A673 (cell line): Measurements from ENCODE around the gene HTD2.
"Not testable (repeated sequence)": the region's sequence is repeated elsewhere in the genome, so short reads cannot be mapped to it uniquely, and the experiment has no call there.

ENCODE experiments used
- EZH2 ChIP-seq: fragments of 200-600 bp; sonication (generic); IDR thresholded peaks from 2 replicates; pipeline ENCODE4 v1.6.1; 2017; ENCODE audit warnings: borderline replicate concordance, low read depth, mild to moderate bottlenecking, mixed read lengths, antibody characterized with exemption, low read length; ENCODE audit not compliant: poor library complexity, severe bottlenecking
- TF ChIP-seq, protein P1 (sequence below): fragments of 300-800, 200-600 bp; sonication (generic); conservative IDR thresholded peaks from 2 replicates; pipeline ENCODE4 v1.5.1; 2017; ENCODE audit warnings: low read depth, mild to moderate bottlenecking, antibody characterized with exemption, low read length, moderate library complexity, mixed read lengths

DNA sequence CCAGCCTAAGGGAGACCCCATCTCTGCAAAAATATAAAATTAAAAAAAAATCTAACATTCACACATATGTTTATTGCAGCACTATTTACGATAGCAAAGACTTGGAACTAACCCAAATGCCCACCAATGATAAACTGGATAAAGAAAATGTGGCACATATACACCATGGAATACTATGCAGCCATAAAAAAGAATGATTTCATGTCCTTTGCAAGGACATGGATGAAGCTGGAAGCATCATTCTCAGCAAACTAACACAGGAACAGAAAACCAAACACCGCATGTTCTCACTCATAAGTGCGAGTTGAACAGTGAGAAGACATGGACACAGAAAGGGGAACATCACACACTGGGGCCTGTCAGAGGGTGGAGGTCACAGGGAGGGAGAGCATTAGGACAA lies 33.0 kb upstream of the HTD2 start:
- TF ChIP-seq, protein P1, sequence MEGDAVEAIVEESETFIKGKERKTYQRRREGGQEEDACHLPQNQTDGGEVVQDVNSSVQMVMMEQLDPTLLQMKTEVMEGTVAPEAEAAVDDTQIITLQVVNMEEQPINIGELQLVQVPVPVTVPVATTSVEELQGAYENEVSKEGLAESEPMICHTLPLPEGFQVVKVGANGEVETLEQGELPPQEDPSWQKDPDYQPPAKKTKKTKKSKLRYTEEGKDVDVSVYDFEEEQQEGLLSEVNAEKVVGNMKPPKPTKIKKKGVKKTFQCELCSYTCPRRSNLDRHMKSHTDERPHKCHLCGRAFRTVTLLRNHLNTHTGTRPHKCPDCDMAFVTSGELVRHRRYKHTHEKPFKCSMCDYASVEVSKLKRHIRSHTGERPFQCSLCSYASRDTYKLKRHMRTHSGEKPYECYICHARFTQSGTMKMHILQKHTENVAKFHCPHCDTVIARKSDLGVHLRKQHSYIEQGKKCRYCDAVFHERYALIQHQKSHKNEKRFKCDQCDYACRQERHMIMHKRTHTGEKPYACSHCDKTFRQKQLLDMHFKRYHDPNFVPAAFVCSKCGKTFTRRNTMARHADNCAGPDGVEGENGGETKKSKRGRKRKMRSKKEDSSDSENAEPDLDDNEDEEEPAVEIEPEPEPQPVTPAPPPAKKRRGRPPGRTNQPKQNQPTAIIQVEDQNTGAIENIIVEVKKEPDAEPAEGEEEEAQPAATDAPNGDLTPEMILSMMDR = not testable (repeated sequence)
- TF ChIP-seq EZH2 = not testable (repeated sequence)
